NCI-H748 (cell line): Measurements from ENCODE around the gene RSRC1.
"Not testable (repeated sequence)": the region's sequence is repeated elsewhere in the genome, so short reads cannot be mapped to it uniquely, and the experiment has no call there.

Source experiments
- DNase-seq: peaks from one replicate; lab custom pipeline; 2025; ENCODE audit not compliant: unreplicated experiment; lab: John Stamatoyannopoulos, UW

Gene RSRC1

DNA sequence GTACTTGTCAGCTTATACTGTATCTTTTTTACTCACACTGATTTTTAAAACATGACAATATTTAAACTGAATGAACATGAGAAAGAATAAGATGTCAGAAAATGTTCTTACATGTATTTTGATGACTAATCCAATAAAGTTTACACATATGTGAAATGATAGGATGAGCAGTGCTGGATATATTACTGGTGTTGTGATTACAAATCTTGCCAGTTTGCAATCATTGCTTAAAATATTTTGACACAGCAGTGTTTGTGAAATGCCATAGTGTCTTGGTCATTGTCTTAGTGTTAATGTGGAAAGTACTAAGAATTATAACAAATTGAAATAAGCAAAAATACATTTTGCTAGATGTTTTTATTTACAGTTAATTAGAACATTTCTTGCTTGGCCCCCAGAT lies 342.4 kb downstream of the RSRC1 start:
- no peak for DNase-seq

DNA sequence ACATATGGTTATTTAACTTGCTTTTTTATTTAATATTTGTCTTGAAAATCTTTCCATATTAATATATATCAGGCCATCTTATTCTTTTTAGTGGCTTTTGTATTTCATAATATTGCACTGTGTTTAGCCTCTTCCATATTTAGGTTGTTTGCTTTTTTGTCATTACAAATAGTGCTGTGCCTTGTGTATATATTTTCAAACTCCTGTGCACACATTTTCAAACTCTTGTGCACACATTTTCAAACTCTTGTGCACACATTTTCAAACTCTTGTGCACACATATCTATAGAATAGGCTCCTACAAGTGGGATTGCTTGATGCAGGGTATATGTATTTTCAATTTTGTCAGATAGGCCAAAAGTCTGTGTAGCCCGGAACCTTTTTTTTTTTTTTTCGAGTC lies 343.1 kb downstream of the RSRC1 start:
- DNase-seq: no peak

DNA sequence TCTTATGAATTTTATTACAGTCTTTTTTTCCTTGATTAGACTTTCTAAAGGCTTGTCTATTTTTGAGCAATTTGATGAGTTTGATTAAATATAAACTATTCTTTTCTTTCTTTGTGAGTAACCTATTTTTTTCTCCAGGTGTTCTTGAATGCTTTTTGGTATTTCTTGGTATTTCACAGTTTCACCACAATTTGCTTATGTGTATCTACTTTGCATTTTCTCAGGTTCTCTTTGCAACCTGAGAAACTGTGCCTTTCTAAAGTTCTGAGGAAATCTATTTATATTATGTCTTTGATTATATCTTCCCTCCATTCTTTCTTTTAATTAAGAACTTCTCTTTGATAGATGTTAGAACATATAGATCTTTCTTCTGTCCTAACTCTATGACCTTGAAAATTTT lies 344.0 kb downstream of the RSRC1 start:
- DNase-seq: no peak

- DNase-seq: no peak
Observed at GRCh38 chr3:158455406-158455805, 345.5 kb downstream of the RSRC1 start.

- DNase-seq: no peak
Observed at GRCh38 chr3:158456114-158456513, 346.2 kb downstream of the RSRC1 start.

- peak; percentile 43 for DNase-seq
Observed at GRCh38 chr3:158458464-158458863, 348.6 kb downstream of the RSRC1 start.

DNA sequence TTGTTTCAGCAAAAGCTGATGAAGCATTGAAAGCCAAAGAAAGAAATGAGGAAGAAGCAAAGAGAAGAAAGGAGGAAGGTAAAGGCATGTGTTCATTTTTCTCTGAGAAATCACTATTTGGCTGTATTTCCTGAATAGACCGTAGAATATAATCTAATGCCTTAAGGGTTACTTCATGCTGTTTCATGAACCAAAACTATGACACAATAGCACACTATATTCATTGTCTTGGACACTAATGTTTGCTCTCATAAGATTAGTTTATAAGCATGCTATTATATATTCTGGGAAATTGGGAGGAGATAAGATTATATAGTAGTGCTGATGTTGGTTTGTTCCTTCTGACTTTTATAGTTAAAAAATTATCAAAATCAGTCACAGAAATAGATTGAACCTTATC lies 351.0 kb downstream of the RSRC1 start:
- DNase-seq: no peak

- DNase-seq: no peak
Observed at GRCh38 chr3:158463556-158463955, 353.7 kb downstream of the RSRC1 start.

GRCh38 chr3:158465074-158465473 lies 355.2 kb downstream of the RSRC1 start:
- DNase-seq: no peak

DNA sequence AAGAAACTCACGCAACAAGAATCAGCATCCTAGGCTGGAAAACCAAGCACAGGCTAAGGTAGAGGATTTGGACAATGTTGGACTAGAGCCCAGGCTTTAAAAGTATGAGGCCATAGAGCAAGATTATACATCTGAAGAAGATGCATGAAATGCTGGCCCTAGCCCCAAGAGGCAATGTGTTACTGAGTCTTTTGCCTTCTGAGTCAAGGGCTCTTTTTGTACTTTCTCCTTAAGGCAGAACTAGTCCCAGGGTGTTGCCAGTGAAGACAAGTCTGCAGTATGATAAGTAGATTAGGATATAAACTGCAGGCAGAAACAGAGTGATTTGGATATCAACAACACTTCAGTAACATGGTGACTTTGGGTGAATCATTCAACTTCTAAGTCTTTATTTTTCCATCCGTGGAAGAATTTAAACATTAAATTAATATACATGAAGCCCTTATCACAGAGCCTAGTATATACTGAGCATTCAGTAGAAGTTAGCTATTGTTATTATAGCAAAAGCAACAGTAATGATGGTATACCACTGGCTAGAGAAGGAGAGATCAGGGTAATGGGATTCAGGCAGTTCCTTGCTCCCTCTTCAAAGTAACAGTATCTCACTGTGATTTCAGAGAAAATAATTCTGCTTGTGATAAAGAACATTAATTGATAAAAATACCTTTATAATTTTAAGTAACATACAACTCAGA lies 361.2 kb downstream of the RSRC1 start:
- no peak for DNase-seq

GRCh38 chr3:158471639-158472294 lies 361.9 kb downstream of the RSRC1 start:
- no peak for DNase-seq

GRCh38 chr3:158479051-158479450 lies 369.2 kb downstream of the RSRC1 start:
- DNase-seq: no peak

DNA sequence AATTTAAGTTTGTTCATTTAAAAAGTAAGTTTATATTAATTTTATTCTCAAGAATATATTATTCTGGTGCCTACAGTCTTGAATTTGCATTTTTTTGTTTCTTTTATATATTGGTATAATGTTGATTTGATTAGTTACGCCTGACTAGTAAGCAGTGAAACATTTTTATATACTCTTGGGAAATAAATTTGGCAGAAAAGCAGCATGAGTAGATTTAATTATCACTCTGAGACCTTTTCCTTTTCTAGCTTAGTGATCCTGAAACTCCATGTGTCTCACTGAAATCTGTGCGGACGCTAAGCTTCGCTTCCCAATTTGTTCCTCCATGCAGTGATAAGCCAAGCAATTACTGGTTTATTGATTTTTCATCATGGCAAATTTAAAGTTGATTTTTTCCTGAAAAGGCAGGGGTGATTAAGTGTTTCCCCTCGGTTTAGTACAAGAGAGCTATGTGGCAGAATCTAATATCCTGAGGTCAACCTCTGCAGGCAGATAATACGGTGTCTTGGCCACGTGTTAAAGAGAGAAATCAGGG lies 373.9 kb downstream of the RSRC1 start:
- DNase-seq: no peak

DNA sequence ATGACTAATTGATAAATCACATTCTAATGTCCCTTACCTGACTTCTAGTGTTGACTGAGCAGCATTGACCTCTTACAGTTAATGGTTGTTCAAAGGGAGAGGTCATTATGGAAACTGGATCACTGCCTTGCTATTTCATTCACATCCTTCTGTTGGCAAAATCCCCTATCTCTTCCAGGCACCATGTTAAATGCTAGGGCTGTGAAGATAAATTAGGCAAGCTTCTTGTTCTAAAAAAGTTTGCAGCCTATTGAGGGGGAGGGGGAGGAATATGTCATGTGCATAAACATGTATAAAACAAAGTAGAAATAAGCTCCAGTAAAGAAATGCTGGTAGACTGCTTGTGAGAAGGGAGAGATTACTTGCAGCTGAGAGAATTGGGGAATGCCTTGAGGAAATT lies 376.3 kb downstream of the RSRC1 start:
- no peak for DNase-seq

GRCh38 chr3:158488670-158489069 lies 378.8 kb downstream of the RSRC1 start:
- no peak for DNase-seq

DNA sequence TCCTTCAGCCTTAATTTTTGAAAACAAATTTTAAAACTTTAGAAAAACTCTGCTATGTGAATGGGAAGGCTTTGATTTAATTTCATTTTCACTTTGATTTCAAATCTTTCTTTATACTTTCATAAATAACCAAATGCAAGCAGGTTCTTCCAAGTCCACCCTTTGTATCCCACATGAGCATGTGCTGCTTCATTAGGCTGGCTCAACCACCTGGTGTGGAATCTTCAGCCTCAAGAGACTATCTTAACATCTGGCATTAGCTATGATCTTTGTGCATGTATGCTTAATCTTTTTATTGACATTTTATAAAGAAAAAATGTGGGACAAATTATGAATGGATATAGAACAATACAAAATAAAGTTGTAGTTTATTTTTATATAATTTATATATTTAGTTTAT lies 379.3 kb downstream of the RSRC1 start:
- no peak for DNase-seq

DNA sequence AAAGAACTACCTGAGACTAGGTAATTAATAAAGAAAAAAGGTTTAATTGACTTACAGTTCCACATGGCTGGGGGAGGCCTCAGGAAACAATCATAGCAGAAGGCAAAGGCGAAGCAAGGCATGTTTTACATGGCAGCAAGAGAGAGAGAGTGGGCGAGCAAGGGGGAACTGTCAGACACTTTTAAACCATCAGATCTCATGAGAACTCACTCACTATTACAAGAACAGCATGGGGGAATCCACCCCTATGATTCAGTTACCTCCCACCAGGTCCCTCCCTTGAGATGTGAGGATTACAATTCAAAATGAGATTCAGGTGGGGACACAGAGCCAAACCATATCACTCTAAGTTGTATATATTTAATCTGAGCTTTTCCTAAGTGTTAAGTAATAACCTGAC lies 382.1 kb downstream of the RSRC1 start:
- DNase-seq: no peak

GRCh38 chr3:158492685-158493084 lies 382.8 kb downstream of the RSRC1 start:
- DNase-seq: no peak

GRCh38 chr3:158493931-158494330 lies 384.0 kb downstream of the RSRC1 start:
- no peak for DNase-seq

- no peak for DNase-seq
Observed at GRCh38 chr3:158494673-158495072, 384.8 kb downstream of the RSRC1 start.

DNA sequence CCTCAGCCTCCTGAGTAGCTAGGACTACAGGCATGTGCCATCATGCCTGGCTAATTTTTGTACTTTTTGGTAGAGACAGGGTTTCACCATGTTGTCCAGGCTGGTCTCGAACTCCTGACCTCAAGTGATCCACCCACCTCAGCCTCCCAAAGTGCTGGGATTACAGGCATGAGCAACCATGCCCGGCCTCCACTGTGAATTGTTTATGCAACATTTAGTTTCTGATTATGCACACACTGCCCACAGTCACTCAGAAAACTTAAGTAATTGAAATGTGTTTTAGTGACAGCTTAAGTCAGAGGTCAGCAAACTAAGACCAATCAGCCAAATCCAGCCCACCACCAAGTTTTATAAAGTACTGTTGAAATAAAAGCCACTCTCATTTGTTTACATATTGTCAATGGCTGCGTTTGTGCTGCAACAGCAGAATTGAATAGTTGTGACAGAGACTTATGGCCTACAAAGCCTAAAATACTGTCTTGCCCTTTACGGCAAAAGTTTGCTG lies 385.6 kb downstream of the RSRC1 start:
- DNase-seq: not testable (repeated sequence)

GRCh38 chr3:158505117-158505516 lies 395.2 kb downstream of the RSRC1 start:
- DNase-seq: no peak
